HuH-7.5 (cell line): ENCODE data around the gene SPACA7.
"Not testable (repeated sequence)": the region's sequence is repeated elsewhere in the genome, so short reads cannot be mapped to it uniquely, and the experiment has no call there.

Experiments used
- DNase-seq: peaks from one replicate; pipeline ENCODE4 v3.0.0; 2011; ENCODE audit warnings: low spot score

SPACA7 gene

GRCh38 chr13:112350300-112350699, 25.9 kb upstream of the SPACA7 start:
- DNase-seq = no peak

- DNase-seq = no peak
Measured at GRCh38 chr13:112351825-112352224, 24.3 kb upstream of the SPACA7 start.

DNA sequence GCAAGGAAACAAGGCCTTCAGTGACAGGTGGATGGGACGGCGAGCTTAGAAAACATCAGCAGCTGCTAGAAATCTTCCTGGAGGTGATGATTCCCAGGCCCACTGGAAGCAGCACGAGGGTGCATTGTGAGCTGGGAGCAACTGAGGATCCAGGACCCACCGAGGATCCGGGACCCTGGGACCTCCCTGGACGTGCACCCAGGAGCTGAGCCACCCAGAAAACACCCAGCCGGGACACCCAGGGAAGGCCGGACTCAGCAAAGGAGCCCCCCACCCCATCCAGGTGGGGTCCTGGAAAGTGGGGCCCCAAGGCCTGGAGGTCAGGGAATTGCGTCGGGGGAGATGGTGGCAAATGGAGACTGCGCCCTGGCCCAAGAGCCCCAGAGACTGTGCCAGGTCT, 22.3 kb upstream of the SPACA7 start:
- no peak for DNase-seq

DNA sequence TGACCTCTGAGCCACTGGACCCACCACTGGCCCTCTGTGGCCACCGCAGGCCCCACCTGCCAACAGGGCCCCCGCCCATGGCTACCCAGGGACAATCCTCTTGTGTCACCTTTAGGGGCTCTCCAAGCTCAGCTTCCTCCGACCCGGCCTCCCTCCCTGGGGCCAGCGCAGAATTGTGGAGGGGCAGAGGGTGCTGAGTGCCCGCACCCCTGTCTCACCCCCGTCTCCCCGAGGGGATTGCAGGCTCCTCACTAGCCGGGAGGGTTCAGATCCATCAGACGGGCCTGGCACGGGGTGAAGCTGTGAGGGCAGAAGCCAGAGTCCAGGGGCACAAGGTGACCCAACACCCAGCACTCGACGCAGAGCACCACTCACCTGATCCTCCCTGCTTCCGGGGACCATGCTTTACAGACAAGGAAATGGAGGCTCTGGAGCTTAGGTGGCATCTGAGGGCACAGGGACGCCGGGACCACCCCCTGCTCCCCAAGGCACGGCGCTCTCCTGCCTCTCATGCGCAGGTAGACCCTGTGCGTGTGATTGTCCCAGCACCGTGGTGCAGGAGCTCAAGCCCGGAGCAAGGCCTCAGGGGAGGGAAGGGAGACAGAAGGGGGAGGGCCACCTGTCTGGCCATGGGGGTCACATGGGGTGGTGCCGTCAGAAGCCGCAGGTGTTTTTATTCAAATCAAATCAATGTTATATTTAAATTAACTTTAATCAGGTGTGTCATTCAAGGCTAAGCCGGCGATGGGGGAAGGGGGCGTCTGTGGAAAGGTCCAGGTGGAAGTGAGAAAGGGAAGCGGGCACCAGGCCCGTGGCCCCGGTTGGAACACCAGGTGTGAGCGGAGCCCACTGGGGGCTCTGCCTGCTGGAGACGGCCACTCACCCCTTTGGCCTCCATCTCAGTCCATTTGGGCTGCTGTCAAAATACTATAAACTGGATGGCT, 21.6 kb upstream of the SPACA7 start:
- DNase-seq = no peak

DNA sequence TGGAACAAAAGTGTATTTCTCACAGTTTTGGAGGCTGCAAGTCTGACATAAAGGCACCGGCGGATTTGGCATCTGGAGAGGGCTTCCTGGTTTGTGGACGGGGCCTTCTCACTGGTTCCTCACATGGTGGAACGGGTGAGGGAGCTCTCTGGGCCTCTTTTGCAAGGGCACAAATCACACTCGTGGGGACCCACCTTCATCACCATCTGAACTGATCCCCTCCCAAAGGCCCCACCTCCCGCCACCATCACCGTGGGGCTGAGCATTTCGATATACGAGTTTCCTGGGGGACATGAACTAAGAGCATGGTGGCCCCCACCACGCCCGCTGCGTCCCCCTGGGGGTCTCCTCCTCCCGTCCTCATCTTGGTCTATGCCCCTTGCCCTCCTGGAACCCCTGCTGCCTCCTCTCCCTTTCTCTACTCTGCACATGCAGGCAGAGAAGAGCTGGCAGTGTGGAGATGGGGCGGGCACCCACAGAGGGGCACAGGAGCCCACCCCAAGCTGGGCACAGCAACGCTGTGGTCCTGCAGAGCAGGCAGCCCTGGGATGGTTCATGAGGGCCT, 20.8 kb upstream of the SPACA7 start:
- DNase-seq = no peak

GRCh38 chr13:112356190-112356589, 20.0 kb upstream of the SPACA7 start:
- no peak for DNase-seq

DNA sequence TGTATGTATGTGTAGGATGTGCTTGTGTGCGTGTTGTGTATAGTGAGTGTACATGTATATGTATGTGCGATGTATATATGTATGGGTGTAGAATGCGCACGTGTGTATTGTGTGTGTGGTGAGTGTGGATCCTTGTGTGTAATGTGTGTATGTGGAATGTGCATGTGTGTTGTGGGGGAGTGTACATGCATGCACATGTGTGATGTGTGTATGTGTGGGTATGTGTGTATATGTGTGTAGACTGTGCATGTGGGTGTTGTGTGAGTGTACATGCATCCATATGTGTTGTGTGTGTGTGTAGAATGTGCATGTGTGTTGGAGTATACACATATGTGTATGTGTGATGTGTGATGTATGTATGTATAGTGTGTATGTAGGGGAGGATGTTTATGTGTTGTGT, 18.0 kb upstream of the SPACA7 start:
- no peak for DNase-seq

- DNase-seq = no peak
Measured at GRCh38 chr13:112362021-112362420, 14.1 kb upstream of the SPACA7 start.

GRCh38 chr13:112363867-112364528, 12.2 kb upstream of the SPACA7 start:
- no peak for DNase-seq

- DNase-seq = no peak
Measured at GRCh38 chr13:112366907-112367646, 9.1 kb upstream of the SPACA7 start.

- no peak for DNase-seq
Measured at GRCh38 chr13:112368883-112369282, 7.3 kb upstream of the SPACA7 start.

DNA sequence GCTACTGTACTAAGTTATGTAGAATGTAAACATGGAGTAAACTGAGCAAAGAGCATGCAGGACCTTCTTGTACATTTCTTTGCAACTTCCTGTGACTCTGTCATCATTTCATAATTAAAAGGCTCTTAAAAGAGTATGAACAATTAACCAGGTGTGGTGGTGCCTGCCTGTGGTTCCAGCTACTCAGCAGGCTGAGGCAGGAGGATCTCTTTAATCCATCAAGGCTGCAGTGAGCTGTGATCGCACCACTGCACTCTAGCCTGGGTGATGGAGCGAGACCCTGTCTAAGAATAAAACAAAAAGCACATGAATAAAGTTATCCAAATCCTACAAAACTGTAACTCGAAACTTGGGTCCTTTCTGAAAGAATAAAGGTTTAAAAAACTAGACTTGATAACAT, 5.8 kb upstream of the SPACA7 start:
- DNase-seq = no peak

DNA sequence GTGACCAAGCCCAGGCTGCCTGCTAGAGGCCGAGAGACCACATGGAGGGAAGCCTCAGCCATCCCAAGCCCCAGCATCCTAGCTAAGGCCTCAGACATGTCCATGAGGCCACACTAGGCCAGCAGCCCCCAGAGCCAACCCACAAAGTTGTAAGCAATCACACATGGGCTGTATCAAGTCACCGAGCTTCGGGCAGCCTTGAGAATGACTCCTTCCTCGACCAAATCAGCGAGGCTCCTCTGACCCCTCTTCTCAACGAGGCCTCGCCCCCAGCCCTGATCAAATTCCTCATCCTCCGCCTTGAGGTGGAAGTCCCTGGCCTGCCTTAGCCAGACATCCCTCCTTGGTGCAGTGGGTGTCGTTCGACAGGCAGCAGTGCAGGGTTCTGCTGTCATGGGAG, 1.9 kb upstream of the SPACA7 start:
- DNase-seq = no peak

DNA sequence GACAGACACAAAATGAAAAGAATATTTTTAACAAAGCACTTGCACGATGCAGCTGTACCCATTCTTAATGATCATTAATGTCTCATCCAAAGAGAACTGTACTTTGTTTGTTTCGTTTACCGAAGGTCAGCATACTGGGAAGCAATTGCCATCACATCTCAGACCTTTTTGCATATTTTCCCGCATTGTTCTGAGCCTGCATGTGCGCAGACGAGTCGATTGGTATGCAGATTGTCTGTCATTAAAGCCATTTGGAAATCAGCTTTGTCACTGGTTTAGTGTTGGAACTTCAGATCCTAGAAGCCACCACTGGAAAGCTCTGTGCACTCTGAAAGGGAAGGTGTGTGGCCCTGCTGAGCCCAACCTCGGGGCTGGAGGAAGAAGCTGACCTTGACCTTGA, 15.6 kb downstream of the SPACA7 start:
- DNase-seq = no peak

GRCh38 chr13:112392719-112393118, 16.6 kb downstream of the SPACA7 start:
- DNase-seq = no peak

- DNase-seq = not testable (repeated sequence)
Measured at GRCh38 chr13:112395022-112395421, 18.9 kb downstream of the SPACA7 start.

- DNase-seq = not testable (repeated sequence)
Measured at GRCh38 chr13:112395941-112396340, 19.8 kb downstream of the SPACA7 start.

GRCh38 chr13:112397108-112397507, 21.0 kb downstream of the SPACA7 start:
- DNase-seq = no peak

DNA sequence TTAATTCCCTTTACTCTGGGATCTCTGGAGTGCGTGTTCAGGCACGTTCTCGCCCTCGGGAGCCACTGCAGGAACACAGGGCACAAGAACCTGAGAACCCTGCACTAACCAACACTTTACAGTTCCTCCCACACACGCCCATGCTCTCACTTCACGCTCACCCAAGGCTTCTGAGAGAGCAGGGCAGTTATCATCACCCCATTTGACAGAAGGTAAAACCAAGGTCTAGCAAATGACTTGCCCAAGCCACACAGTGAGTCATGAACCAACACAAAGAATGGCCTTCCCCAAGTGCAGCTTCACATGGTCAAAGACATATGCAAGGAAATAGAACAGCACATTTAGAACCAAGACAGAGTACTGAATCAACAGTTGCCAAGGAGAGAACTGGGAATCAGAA, 22.2 kb downstream of the SPACA7 start:
- not testable (repeated sequence) for DNase-seq

GRCh38 chr13:112409828-112410227, 33.7 kb downstream of the SPACA7 start:
- not testable (repeated sequence) for DNase-seq

GRCh38 chr13:112416647-112417046, 40.5 kb downstream of the SPACA7 start:
- DNase-seq = no peak

DNA sequence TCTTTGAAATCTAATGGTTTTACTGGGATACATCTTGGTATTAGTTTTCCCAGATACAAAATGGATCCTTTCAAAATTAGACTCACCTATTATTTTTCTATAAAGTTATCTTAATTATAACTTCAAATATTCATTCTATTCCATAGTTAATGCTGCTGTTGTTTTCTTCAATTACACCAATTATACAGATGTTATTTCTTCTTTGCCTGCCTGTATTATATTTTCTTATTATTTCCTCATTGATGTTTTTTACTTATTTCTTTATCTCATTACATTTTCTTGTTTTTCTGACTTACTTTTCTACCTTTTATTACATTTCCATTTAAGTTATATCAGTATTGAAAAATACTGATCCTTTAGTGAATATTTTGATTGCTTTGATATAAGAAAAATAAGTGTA, 40.9 kb downstream of the SPACA7 start:
- no peak for DNase-seq
